NCI-H524 treated with DMSO at 0.1 percent for 48 hours (cell line): Measurements from ENCODE around the gene WDR31.
"Not testable (repeated sequence)": the region's sequence is repeated elsewhere in the genome, so short reads cannot be mapped to it uniquely, and the experiment has no call there.

Experiments used
- DNase-seq: peaks from one replicate; lab custom pipeline; 2025; lab: John Stamatoyannopoulos, UW

Gene WDR31

DNA sequence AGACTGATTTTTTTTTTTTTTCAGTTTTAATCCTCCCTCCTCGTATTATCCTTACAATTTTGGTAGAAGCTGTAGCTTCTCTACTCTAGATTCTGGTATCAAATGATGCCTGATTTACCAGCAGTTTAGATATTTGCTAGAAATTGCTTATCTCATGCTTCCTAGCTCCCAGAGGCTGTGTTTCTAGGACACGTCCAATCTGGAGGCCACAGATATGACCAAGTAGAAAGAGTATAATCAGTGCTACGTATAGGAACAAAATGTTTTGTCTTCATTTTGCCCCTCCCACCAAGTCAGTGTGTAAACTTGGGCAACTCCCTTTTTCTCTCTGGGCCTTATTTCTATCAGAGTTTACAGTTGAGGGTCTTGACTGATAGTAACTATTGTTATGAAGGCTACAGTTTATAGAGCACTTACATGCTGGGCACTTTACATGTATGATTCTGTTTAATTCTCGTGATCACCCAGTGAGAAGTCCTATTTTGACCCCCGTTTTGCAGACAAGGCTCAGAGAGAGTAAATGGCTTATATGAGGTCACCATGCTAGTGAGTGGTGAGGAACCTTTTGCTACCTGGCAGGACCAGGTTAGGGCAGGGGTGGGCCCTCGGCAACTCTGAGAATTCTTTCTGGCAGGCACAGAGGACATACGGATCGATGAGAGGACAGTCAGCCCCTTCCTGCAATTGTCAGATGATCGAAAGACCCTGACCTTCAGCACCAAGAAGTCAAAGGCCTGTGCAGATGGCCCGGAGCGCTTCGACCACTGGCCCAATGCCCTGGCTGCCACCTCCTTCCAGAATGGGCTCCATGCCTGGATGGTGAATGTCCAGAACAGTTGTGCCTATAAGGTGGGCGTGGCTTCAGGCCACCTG lies 29.1 kb upstream of the WDR31 start:
- no peak for DNase-seq

DNA sequence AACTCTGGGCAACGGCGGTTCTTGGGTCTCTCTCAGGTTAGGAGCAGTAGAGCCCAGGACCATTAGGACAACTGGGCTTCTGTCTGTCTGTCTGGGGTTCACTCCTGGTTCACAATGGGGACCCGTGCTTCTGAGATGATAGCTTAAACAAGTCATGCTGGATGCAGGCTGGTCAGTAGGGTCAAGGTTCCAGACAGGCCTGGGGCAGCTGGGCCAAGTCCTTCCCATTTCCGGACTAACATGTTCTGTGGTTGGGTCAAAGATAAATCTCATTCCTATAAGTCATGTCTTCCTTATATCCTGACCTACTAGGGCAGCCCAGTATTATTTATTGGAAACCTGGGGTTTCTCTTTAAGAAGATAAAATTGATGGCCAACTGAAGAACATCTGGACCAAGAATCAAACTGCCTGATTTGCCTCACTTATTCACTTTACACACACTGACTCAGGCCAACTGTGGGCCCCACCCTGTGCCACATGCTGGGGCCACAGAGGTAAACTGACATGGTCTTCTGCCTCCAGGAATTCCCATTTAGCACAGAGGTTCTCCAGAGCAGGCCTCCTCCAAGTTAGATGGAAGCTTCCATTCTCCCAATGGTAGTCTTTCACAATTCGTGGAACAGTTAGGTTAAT lies 28.4 kb upstream of the WDR31 start:
- no peak for DNase-seq

DNA sequence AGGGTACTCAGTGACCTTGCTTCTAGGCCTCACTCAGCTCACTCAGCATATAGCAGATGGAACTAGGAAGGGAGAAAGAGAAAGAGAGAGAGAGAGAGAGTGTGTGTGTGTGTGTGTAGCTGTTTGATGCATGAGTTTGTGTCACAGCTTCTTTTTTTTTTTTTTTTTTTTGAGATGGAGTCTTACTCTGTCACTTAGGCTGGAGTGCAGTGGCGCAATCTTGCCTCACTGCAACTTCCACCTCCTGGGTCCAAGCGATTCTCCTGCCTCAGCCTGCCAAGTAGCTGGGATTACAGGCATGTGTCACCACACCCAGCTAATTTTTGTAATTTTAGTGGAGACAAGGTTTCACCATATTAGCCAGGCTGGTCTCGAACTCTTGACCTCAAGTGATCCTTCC lies 25.6 kb upstream of the WDR31 start:
- not testable (repeated sequence) for DNase-seq

DNA sequence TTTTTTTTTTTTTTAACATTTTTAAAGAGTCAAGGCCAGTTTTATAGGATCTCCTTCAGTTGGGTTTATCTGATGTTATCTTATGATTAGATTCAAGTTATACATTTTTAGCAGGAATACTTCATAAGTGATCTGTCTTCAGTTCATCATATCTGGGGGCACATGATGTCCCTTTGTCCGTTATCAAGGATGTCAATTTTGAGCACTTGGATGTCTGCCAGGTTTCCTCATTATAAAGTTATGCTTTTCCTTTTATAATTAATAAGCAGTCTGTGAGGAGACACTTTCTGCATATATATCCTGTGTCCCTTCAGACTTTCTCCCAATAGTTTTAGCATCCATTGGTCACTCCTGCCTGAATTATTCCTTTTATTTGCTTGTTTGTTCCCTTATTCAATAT lies 24.9 kb upstream of the WDR31 start:
- DNase-seq: no peak

DNA sequence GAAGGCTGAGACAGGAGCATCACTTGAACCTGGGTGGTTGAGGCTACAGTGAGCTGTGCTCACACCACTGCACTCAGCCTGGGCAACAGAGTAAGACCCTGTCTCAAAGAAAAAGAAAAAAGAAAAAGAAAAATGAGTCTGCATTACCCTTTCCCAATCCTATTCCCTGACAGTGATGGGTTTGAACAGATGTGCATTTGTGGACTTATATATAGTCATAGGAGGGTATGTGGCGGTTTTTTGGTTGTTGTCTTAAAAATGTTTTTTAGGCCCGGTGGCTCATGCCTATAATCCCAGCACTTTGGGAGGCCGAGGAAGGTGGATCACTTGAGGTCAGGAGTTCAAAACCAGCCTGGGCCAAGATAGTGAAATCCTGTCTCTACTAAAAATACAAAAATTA lies 23.3 kb upstream of the WDR31 start:
- DNase-seq: no peak

DNA sequence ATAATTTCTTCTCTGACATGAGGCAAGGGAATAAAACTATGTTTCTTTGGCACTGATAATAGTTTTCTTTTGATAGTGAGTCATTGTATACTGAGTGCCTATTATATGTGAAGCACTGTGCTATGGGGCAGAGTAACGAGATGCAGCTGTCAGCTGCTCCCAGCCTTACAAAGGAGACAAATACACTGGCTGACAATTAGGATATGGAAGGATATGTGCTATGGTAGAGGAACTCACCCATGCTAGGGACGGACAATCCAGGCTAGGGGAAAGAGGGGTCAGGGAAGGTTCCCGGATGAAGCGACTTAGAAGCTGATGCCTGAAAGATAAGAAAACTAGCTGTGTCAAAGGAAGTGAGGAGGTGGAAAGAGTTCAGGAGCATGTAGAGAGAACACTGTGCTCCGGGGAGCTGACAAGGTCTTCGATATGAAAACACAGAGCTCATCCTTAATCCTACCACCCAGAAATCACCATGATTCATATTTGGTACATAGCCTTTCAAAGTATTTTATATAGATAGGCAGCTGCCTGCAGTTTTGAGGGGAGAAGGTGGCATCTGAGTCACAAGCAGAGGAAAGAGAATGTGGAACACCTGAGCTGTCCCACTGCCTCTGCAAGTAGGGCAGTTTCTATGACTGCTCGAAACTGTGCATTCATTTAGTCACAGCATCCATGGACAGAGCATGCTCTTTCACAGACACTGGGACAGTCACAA lies 21.4 kb upstream of the WDR31 start:
- DNase-seq: no peak

DNA sequence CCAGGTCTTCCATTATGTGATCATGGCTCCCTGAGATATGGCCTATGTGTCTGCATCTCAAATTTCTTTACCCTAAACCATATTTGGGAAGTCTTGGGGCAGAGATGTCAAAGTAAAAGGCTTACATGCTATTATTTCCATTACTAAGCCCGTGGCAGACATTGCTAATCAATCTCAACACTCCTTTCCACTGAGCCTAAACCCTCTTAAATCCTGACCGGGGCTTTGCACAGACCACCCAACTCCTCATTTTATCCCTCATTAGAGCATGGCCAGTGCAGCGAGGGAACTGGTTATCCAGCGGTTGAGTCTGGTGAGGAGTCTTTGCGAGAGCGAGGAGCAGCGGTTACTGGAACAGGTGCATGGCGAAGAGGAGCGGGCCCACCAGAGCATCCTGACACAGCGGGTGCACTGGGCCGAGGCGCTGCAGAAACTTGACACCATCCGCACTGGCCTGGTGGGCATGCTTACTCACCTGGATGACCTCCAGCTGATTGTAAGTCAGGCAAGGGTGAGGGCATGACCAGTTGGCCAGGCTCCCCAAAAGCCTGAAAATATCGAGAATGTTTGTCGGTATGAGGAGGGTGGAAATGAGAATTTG lies 20.3 kb upstream of the WDR31 start:
- no peak for DNase-seq

DNA sequence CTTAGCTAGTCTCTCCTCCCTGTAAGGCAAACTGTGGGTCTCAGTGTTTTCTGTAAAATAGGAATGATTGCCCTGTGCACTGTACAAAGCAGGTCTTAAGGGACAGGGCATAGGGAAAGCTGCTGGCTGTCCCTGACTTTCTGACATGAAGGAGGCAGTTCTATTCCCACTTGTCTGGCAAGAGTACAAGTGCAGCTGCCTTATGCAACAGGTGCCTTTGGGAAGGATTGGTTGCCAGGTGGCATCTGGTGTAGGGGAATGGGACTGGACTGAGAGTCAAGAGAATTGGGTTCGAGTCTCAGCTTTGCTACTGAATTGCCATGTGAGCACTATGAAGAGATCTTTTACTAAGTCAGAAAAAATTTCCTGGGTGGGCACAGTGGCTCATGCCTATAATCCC lies 19.3 kb upstream of the WDR31 start:
- DNase-seq: no peak

DNA sequence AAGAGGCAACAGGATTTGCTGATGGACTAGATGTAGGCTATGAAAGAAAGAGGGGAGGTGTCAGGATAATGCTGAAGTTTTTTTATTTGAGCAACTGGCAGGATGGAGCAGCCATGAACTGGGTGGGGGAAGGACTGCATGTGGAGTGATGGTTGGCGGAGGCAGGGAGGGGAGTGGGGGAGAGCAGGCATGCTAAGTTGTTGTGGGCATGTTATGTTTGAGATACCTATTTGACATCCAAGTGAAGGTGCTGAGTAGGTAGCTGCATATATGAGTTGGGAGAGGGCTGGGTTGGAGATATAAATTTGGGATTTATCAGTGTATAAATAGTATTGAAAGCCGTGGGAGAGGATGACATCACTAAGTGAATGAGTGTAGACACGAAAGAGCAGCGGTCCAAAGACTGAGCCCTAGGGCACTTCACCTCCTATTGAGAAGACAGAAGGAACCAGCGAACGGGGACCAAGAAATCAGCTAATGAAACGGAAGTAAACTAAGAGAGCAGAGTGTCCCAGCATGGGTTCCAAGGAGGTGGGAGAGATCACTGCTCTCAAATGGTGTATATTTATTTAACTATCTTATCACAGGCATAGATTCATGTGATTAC lies 16.7 kb upstream of the WDR31 start:
- DNase-seq: no peak

DNA sequence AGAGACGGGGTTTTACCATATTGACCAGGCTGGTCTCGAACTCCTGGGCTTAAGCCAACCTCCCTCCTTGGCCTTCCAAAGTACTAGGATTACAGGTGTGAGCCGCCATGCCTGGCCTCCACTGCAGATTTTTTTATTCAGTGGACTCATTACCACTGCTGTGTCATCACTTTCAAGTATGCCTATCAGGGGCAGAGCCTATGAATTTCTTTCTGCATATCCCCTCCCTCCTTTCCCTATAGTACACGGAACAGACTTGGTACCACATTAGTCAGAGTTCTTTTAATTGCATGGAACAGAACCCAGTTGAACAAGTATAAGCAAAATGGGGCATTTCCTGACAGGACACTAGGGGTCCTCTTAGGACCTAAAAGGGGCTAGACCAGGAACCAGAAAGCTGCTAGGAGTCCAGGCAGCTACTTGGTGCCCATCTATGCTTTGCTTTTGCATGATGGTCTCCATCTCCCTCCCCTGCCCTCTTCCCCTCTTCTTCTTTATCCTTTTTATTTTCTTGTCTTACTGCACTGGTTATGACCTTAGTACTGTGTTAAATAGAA lies 15.0 kb upstream of the WDR31 start:
- no peak for DNase-seq

DNA sequence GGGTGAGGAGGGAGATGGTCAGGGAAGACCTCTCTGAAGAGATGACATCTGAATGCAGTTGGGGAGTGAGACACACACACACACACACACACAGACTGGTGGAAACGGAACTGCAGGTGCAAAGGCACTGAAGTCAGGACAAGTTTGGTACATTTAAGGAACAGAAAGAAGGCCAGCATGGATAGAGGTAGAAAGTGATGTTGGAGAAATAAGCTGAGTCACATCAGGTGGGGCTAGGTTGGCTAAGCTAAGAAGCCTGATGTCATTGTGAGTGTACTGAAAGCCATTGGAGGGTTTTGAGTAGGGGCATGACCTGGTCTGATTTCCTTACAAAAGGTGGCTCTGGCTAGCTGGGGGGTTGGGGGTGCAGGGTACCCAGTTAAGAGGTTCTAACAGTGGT lies 12.3 kb upstream of the WDR31 start:
- no peak for DNase-seq

DNA sequence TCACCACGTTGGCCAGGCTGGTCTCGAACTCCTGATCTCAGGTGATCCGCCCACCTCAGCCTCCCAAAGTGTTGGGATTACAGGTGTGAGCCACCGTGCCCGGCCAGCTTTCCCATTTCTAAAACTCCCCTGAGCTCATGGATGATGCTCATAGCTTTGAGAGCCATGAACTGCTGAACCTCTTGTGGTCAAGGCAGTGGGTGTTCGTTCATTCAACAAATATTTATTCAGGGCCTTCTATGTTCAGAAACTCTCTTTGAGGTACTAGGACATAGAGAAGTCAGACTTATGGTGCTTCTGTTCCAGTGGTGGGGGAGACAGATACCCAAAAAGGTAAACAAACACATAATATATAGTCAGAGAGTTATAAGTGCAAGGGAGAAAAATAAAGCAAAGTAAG lies 11.9 kb upstream of the WDR31 start:
- DNase-seq: no peak

DNA sequence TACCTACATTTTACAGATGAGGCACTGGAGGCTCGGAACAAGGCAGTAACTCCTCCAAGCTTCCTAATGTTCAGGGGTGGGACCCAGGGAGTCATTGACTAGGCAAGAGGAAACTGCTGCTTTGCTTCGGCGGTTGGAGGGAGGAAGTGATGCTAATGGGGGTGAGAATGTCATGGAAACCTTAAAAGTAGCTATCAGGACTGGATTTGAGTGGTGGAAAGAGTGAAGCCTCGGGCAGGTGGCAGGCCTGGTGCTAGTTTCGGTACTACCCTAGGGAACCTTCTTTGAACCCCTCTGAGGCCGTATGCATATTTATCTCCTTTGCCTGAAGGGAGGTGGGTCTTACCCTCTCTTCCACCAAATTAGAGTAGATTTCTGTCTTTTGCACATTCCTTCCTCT lies 10.9 kb upstream of the WDR31 start:
- no peak for DNase-seq

DNA sequence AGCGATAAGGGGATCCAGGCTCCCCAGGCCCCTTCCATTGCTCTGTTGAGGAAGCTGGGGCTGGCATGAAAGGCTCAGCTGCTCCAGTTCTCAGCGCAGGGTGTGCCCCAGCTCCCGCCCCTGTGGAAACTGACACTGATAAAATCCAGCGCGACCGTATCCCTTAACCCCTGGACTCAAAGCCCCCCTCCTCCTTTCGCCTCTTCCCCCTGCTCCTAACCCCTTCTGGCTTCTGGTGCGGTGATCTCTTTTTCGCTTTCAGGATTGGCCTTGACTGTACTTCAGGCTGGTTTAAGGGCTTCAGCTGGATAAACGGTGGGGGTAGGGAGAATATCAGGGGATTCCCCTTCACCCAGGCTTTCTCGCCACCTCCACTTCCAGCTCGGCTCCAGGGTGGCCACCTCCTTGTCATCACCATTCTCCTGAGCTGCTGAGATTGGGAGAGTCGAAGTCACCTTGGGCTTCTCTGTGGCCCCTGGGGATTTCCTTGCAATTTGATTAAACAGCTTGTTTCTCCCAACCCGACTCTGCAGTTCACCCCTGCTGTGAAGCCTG lies 10.1 kb upstream of the WDR31 start:
- DNase-seq: no peak

DNA sequence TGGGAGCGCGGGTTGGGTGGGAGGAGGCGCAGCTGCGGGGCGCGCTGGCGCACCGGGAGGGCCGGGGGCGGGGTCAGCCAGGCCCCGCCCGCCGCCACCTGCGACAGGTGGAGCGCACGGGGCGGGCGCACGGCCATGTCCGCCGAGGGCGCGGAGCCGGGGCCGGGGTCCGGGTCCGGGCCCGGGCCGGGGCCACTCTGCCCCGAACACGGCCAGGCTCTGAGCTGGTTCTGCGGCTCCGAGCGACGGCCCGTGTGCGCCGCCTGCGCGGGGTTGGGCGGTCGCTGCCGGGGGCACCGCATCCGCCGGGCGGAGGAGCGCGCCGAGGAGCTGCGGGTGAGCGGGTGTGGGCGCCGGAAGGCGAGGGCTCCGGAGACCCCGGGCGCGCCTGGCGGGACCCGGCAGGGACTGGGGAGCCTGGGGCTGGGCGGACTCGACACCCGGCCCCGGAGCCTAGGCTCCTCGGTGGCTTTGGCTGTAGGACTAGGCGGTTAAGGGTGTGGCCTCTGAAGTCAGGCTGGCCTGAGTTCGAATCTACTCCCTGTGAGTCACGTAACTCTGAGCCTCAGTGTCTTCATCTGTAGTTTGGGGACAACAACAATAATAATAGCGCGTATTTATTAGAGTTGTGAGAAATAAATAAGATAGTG lies 9.5 kb upstream of the WDR31 start, which contains the start of gene BSPRY:
BSPRY (plus strand) TSS at position 97 of the 650 bp plus-strand sequence; CDS start at position 136, 39 bp downstream.
- no peak for DNase-seq

DNA sequence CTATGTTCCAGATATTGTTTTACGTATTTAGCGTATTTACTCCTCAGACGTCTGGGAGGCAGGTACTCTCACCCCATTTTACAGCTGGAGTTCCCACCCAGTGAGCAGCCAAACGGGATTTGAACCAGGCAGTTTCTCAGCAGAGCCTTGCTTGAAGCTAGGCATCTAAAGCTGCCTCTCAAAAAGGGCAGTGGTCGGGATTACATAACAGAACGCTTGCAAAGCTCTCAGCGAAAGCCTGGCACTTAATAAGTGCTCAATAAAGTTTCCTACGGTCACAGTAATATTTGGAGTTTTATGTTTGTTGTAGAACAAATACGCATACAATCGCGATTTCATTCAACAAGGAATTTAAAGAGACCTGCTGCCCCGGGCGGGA lies 9.0 kb upstream of the WDR31 start:
- no peak for DNase-seq

DNA sequence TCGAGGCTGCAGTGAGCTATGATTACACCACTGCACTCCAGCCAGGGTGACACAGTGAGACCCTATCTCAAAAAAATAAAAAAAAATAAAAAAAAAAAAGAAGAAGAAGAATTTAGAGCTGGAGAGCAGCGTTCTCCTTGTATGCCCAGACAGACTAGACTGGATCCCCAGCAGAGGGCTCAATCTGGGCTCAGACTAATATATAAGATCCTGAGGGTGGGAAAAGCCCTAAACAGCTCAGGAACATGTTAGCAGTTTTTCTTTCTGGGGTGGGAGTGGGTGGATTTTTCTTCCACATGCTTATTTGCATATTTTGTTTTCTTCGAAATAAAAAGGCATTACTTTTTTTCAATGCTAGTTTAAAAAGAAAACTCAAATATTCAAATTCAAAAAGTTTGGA lies 8.4 kb upstream of the WDR31 start:
- no peak for DNase-seq

DNA sequence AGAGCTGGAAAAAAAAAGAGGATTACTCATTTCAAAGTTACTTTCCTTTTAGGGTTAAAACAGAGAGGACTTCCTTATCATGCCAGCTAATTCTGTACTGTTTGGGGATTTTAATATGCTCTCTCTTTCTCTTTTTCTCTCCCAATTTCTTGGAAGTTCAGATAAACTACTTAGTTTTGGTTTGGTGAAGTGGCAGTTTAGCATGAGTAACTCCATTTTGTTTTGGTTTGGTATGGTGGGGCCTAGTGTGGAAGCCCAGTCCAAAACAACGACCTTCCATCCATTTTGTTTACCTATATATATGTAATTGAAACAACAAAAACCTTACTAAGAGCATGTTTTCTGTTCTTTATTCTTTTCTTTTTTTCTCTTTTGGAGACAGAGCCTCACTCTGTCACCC lies 5.6 kb upstream of the WDR31 start:
- DNase-seq: no peak

DNA sequence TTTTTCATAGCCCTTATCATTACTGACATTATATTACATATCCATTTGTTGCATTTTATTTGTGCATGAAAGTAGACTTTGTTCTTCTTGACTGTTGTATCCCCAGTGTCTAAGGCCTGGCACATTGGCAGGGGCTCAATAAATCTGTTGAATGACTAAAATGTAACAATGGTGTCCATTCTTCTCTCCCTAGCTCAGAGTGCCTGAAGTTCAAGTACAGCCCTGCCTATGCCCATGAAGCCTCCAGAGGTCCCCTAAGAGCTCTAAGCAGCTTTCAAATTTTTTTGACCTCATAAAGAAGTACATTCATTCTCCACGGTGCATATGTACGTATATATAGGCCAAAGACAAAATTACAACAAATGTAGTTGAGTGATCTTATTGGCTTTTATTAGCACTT lies 5.1 kb upstream of the WDR31 start:
- DNase-seq: no peak

DNA sequence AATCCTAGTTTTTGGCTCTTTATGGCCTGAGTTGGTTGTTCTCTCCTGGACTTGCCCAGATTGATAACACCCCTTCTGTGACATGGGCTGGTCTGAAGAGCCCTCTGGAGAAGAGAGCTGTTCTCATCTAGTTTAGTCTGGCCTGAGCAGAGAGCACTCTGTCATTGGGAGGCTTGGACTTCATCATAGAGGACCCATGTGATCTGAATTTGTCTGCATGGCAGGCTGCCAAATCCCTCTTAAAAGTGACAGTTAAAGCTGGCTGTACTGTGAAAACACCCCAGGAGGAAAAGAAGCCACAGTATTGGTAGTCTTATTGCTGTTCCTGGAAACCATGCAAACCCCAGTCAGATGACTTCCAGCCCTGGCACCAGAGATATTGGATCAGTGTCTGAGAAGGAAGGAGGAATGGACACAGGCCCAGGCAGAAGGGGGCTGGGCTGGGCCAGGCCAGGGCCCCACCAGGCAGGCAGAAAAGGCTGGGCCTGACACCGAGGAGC lies 3.7 kb upstream of the WDR31 start:
- peak; percentile 75 for DNase-seq
